ENCODE measurements around the gene EPS8L1.

DNA sequence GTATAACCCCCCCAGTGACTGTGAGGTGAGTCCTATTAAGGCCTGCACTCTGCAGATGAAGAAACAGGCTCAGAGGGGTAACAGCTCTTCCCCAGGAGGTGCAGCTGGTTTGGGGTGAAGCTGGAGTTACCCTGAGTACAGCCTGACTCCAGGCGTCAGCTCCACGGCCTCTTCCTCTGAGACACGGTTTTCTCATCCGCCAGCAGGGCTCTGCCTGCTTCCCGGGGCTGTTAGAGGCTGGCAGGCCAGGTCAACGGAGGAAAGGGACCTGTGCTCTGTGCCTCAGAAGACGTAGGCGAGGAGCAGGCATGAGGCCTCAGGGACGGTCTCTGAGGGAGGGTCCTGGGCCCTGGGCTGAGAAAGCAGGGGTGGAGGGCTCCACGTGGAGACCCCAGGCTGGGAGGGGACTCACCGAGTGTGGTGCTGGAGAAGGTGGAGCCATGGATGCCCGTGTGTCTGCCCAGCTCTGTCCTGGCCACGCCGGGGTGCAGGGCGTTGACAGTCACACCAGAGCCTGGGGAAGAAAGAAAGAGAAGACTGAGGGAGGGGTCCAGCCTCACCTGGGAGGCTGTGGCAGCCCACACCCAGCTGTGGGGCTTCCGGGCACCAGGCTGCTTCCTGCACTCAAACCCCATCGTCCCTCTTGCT lies 28.6 kb upstream of the EPS8L1 start:
- TF ChIP-seq, protein P1, sequence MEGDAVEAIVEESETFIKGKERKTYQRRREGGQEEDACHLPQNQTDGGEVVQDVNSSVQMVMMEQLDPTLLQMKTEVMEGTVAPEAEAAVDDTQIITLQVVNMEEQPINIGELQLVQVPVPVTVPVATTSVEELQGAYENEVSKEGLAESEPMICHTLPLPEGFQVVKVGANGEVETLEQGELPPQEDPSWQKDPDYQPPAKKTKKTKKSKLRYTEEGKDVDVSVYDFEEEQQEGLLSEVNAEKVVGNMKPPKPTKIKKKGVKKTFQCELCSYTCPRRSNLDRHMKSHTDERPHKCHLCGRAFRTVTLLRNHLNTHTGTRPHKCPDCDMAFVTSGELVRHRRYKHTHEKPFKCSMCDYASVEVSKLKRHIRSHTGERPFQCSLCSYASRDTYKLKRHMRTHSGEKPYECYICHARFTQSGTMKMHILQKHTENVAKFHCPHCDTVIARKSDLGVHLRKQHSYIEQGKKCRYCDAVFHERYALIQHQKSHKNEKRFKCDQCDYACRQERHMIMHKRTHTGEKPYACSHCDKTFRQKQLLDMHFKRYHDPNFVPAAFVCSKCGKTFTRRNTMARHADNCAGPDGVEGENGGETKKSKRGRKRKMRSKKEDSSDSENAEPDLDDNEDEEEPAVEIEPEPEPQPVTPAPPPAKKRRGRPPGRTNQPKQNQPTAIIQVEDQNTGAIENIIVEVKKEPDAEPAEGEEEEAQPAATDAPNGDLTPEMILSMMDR (conservative IDR thresholded peaks at IDR 0.05; ENCODE audit: low read depth, low read length), result no peak
- no peak for TF ChIP-seq EZH2 (IDR thresholded peaks at IDR 0.05; ENCODE audit: borderline replicate concordance, low read depth, low read length, poor library complexity, severe bottlenecking)
